Astrocyte (in vitro differentiated cells and primary cell): ENCODE measurements around the gene TTBK2.

Experiments used
- EZH2 ChIP-seq: IDR thresholded peaks from 2 replicates; pipeline ENCODE4 v1.6.1; 2012; ENCODE audit warnings: mild to moderate bottlenecking, low read length, inconsistent platforms; ENCODE audit not compliant: insufficient read depth
- TF ChIP-seq, protein P1 (sequence below): IDR thresholded peaks from 2 replicates; pipeline ENCODE4 v1.5.1; 2011; ENCODE audit warnings: low read depth, mild to moderate bottlenecking, inconsistent platforms, low read length, moderate library complexity; ENCODE audit not compliant: insufficient read depth

DNA sequence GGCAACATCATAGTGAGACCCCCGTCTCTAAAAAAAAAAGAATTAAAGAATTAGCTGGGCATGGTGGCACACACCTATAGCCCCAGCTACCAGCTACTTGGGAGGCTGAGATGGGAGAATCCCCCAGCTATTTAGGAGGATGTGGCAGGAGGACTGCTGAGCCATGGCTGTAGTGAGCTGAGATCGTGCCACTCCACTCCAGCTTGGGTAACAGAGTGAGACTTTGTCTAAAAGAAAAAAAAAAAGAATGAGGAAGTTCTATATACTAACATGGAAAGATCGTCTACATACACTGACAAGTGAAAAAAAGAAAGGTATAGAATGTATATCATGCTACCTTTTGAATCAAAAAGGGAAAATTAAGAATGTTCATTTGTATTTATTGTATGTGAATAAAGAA, 99.8 kb downstream of the TTBK2 start:
- TF ChIP-seq, protein P1, sequence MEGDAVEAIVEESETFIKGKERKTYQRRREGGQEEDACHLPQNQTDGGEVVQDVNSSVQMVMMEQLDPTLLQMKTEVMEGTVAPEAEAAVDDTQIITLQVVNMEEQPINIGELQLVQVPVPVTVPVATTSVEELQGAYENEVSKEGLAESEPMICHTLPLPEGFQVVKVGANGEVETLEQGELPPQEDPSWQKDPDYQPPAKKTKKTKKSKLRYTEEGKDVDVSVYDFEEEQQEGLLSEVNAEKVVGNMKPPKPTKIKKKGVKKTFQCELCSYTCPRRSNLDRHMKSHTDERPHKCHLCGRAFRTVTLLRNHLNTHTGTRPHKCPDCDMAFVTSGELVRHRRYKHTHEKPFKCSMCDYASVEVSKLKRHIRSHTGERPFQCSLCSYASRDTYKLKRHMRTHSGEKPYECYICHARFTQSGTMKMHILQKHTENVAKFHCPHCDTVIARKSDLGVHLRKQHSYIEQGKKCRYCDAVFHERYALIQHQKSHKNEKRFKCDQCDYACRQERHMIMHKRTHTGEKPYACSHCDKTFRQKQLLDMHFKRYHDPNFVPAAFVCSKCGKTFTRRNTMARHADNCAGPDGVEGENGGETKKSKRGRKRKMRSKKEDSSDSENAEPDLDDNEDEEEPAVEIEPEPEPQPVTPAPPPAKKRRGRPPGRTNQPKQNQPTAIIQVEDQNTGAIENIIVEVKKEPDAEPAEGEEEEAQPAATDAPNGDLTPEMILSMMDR = no peak
- no peak for TF ChIP-seq EZH2
